NCI-H524 (cell line): ENCODE data around the gene GAB4.
"Not testable (repeated sequence)": the region's sequence is repeated elsewhere in the genome, so short reads cannot be mapped to it uniquely, and the experiment has no call there.

Experiments used
- DNase-seq, 2 experiments: peaks; one replicate each; lab custom pipeline; 2025; lab: John Stamatoyannopoulos, UW

Gene GAB4

DNA sequence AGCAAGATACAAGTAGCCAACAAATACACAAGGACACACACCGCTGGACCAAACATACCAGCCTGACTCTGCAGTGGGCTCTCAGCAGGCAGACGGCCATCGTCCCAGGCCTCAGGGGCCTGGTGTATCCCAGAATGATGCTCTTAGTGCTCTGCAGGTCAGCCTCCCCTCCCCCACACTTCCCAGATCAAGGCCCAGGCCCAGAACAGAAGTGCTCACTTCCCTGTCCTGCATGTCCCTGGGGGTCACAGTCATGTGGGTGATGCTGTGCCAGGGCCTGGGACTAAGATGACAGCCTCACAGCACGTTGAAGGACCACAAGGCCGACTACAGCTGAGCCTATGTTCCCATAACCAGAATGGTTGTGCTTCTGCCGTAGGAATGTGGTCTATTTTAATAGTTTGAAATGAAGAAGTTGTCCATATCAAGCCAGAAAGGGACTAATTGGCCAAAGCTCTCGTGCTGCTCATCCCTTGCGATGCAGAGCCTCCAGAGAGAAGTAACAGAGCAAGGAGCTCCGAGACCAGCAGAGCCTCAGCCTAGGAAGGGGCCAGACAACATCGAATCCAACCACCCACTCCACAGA, 48.6 kb downstream of the GAB4 start:
- DNase-seq: no peak

DNA sequence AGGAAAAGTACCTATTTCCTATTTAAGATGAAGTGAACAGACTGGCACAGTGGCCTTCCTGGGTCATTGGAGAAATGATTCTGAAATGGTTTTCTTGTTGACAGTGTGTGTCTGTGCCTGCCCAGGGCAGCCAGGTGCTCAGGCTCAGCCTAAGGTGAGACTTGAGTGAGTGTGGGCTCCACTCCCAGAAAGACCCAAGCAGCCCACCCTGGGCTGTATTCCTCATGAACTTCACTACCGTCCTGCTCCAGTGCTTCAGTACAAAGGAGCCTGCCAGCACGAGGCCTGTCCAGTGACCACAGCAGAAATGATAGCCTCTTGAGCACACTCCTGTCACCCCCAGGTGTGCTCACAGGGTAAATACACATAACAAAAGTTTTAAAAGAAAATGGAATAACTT, 49.5 kb downstream of the GAB4 start:
- DNase-seq: no peak

DNA sequence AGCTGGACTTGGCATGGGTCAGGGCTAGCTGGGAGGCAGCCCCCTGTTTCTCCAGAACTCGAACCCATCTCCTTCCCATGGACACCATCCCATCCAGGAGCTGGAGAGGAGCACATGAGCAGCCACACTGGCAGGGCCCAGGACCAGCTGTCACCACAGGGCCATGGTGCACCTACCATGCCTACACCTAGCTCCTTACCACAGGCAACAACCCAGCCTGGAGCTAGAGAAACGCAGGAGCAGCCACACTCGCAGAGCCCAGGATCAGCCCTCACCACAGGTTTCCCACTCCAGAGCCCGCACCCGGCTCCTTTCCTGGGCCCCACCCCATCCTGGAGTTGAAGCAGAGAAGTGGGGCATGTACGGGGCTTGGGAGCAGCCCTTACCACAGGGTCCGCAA, 50.2 kb downstream of the GAB4 start:
- no peak for DNase-seq

DNA sequence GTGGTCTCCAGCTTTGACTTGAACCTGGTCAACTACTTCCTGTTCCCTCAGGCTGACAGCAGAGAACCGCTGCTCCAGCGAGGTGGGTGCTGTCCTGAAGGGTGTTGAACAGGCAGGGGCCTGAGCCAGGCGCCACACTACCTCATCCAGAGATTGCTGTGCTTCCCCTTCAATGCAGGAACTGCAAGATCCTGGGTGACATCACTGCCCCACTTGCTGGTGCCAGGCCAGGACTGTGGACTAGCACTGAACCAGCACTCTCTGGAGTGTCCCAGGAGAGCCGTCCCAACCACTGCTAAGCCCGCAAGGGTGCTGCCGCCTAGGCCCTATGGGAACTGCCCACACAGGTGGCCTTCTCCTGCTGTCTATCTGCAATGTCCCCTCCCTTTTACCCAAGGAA, 51.7 kb downstream of the GAB4 start:
- DNase-seq: no peak

DNA sequence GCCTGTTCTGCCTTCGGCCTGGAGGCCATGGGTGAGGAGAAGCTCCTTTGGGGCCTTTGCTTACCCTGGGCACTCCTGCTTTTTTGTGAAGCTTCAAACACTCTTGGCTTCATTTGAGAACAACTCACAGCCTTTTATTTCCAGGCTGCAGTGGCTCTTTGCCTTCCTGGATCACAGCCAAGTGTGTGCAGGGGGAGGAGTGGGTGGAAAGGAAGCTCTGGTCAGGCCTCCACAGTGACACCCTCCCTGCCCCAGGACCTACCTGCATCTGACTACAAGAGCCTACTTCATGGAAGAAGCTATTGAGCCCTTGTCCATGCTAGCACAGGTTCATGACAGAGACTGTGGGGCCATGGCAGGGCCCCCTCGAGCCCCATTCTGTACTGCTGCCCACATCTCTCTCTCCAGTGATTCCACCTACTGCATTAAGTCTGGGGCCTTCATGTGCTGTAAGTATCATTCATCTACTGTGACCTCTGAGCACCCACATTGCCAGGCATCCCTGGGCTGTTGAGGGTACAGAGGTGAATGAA, 52.3 kb downstream of the GAB4 start:
- no peak for DNase-seq

DNA sequence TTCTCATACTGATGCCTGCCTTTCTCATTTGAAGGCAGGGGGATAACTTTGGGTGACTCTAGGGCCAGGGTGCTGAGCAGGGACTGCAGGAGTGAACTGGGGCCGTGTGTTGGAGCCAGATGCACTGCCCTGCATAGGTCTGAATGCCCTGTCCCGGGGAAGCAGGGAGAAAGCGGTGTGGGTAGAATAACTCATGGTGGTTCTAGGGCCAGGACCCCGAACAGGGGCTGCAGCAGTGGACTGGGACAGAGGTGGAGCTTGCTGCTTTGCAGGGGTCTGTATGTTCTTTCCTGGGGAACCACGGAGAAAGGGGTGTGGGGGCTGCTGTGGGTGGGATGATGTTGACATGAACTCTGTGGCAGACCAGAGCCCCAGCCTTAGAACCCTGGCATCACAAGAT, 52.9 kb downstream of the GAB4 start:
- DNase-seq: no peak

DNA sequence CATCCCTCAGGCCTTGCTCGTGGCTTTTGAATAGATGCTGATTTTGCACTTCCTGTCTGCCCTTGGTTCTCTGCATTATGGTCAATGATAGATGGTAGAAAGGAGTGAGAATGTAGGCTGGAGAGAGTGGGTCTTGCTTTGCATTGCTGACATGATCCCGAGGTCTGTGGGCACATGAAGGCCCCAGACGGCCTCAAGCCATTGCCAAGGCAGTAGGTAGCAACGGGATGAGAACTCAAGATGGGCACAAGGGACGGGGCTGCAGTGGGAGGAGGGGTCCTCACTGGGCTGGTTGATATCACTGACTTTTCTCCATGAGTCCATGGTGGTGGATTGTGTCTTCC, 54.0 kb downstream of the GAB4 start:
- DNase-seq: no peak

DNA sequence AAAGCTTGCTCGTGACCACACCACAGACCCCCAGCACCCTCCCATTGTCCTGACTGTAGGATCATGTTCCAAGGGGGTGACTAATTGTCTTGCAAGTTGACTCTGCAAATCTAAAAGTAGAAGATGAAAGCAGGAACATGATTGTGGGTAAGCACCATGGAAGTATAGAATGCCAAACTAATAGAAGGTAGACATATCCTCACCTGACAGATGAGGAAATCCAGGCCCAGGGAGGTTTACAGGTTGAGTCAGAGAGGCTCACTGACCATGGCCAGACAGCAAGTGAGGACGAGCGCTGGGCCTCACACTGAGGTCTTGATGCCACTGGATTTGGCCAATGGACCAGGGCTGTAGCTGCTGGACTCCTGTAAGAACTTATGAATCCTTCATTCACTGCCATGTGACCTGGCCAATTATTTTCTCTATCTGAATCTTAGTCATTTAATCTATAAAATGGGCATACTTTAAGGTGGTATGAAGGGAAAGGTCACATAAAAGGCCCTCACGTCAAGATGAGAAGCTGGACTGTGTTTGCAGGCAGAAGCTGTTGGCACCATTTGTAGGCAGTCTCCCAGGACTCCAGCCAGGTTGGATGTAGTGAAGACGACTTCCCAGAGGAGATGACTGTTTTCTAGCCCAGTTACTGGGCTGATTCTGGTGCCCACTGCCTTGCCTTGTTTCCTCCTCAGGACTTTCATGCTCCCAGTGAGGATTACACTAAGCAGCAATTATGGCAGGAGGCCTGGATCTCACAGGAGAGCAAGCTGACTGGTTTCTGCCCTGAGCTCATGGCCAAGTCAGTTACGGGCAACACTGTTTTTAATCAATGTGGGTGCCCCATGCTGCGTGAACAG, 54.6 kb downstream of the GAB4 start:
- DNase-seq: no peak

DNA sequence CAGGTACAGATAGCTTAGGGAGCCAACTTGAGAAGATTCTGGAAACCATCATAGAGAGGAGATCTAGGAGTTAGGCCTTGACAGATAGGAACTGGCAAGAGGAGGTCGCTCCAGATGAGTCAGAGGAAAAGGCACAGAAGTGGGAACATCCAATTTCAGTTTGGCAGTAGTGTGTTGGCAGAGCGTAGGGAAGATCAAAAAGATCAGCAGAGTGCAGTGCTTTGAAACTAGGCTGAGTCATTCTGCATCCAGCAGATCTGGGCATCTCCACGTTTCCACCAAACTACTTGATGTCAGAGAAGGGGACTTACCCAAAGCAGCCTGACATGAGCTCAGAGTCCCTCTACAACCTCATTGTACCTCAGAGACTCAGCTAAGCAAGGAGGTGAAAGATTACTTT, 58.5 kb downstream of the GAB4 start:
- no peak for DNase-seq

DNA sequence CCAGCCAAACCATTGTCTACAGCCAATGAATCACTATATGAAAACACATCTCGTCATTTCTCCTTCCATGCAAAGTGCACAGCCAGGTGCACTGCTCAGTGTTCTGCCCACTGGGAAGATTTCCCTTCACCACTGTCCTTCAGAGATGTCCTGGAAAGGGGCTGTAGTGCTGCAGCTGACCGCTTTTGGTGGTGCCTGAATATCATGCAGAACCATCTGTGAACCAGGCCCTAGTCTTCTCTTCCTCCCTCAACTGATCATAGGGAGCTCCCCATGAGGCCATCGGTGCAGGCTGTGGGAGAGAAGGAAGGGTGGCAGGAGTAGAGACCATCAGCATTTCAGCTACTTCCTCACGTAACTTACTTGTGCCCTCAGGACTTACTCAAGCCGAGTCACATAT, 70.2 kb downstream of the GAB4 start:
- DNase-seq: no peak

DNA sequence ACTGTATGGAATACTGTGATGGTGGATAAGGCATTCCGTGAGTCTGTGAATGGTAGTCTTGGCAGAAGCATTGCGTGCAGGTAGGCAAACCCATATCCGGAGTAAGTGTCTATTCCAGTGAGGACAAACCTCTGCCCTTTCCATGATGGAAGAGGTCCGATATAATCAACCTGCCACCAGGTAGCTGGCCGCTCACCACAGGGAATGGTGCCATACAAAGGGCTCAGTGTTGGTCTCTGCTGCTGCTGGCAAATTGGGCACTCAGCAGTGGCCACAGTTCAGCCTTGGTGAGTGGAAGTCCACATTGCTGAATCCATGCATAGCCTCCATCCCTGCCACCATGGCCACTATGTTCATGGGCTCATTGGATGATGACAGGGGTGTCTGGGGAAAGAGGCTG, 70.8 kb downstream of the GAB4 start:
- DNase-seq: not testable (repeated sequence)

DNA sequence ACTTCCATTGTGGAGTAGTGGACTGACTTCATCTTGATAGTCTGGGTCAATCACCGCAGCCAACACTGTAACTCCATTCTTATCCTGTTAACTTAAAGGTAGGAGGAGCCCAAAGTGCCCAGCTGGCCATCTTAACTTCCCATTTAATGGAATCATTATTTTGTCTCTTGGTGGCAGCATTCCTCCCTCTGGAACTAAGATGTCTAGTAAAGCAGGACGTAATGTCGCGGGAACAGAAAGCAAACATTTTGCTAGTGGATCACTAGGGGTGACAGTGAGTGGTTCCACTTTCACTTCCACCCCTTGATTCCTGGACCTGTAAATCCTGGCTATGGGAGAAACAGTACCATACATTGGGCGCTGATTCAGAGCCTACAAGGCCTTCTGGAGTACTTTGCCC, 71.4 kb downstream of the GAB4 start:
- DNase-seq: no peak

DNA sequence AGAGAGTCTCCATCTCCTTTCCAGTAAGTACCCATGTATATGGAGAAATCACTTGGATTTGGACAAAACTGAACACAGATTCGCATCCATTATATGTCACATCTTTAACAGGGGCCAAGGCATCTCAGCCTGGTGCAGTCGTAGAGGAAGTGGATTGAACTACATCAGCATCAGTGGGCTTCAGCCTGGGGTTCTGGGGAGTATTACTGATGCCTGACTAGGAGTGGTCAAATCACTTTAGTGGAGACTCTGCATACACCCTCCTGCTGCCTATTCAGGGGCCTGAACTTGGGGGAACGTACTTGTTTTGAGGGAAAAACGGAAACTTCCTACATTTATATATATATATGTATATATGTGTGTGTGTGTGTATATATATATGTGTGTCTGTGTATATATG, 72.8 kb downstream of the GAB4 start:
- DNase-seq: no peak

DNA sequence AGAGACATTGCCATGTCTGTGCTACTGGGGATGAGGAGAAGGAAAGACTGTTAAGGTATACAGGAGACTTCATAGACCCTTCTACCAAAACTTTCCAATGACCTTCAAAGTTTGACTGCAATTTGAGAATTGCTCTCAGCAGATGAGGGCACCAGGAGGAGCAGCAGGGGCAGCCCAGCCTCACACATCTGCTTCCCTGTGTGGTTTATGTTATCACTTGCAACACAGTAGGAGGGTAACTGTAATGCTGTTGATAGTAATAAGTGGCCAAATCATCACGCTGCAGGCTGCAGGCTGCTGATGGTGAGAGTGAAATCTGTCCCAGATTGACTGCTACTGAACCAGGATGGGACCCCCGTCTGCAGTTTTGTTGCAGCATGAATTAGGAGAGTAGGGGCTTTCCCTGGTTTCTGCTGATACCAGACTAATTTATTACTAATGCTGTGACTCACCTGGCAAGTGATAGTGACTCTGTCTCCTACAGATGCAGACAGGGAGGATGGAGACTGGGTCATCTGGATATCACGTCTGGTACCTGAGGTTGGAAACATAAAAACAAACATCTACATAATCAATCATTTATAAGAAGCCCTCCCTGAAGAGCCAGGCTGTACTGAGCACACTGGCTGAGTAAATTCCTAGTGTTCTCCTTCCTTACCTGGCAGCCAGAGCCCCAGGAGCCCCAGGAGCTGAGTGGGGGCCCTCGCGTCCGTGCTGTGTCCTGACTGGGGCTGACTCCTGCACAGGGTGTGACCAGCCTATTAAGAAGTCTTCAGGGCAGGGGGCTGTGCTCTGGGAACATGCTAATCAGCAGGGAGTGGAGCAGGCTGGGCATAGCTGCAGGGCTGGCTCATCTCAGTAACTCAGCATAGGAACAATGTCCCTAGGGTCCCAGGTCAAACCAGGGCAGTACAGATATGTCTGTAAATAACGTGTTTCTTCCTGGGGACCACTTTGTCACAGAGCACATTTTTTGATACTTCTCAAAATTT, 74.4 kb downstream of the GAB4 start:
- peak; percentile 49 to 80 for DNase-seq

DNA sequence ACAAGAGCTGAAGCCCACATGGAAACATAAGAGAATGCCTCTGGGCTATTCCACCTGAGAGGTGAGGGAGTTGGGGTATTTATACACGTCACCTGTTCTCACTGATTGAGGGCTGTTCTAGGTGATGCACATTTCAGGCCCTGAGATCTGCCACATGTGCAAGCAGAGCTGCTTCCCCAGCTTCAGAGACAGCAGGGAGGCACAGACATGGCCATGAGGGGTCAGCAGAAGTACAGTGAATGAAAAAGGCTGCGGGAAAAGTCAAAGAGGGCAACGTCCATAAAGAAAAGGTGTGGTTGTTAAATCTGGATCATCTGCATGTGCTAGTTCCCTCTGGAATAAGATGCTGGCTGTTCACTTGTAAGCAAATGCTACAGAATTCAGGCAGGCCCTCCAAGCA, 75.4 kb downstream of the GAB4 start:
- DNase-seq: peak in 1 of 2 experiments; percentile 56

DNA sequence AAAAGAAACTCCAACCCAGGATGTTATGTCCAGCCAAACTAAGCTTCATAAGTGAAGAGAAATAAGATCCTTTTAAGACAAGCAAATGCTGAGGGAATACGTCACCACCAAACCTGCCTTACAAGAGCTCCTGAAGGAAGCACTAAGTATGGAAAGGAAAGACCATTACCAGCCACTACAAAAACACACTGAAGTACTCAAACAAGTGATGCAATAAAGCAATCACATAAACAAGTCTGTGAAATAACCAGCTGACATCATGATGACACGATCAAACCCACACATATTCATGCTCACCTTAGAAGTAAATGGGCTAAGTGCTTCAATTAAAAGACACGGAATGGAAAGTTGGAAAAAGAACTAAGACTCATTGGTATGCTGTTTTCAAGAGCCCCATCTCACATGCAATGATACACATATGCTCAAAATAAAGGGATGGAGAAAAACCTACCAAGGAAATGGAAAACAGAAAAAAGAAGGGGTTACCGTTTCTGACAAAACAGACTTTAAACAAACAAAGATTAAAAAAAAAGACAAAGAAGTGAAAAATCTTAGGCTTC, 82.5 kb downstream of the GAB4 start:
- no peak for DNase-seq

DNA sequence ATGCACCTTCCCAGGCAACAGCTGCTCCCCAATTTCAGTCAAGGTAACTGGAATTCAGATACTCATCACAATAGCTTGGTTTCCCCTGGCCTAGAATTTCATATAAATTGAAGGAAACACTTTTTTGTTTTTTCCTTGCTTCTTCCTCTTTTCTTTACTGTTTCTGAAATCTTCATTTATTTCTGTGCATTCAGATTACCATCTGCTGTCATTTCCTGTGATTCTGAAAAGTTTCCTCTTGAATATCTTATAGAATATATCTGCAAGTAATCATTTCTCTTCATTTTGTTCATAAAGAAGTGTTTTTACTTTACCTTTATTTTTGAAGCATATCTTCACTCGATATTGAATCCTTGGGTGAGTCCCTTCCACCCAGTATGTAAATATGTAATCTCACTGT, 85.3 kb downstream of the GAB4 start:
- no peak for DNase-seq

DNA sequence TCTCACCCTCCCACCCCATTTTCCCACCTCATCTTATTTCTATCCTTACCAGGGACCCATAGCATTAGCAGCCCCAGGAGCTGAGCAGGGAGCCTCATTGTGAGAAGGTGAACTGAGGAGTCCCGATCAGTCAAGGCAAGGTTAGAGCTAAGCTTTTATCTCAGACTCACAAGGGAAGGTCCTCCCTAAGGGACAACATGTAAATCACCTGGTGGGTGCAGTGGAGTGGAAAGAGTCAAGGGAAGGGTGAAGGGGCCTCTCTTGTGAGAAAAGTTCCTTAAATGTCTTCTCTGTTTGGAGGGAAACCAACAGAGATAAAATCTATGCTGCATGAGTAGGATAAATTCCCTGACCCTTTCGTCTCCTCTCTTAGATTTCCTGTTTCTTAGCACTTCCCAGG, 85.9 kb downstream of the GAB4 start:
- DNase-seq: no peak

DNA sequence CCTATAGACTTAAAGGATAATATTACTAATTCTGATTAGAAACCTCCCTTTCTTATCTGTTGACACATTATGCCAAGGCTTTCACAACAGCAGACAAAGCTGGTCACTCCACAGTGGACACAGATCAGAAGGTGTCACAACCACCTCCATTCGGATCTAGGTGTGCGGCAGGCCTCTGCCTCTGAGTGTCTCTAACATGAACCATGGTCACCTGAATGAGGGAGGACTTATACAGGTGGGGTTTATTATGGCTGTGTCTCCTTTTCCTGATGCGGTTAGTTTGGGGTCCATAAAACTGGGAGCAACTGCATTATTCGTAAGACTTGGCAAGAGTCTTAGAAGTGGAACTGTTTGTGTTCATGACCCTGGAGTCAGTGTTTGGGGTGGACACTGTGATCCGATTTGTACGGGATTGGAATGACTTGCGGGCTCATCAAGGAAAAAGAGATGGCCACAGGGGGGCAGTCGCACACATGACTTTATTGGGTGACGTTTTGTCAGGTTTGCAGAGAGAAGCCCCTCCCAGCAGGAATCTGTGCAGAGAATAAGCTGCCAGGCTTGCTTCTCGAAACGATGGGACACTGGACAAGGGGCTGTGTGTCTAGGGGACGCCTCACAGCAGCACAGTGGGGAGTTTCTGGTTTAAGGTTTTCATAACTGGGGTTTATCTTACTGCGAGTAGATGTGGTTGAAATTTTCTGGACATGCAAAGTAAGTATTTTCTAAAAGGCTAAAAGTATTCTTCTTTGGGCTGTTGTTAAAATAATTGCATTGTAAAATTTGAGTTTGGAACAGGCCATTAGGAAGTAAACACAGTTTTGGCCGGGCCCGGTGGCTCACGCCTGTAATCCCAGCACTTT, 90.6 kb downstream of the GAB4 start:
- peak; percentile 50 to 85 for DNase-seq

DNA sequence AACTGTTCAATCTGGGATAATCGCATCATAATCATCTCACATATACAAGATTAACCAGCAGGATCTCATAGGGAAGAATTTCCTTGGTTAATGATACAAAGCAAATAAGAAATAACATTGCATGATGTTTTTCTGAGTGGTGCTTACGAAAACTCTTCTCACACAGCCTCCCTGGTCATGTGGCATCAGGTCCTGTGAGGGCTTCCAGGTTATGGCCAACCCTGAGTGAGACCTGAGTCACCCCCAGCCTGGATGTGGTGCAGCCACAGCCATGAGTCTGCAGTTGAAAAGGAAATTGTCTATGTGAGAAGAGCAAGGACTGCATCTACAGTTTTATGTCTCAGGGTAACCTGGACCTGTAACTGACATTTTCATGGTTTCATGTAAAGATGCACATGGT, 92.3 kb downstream of the GAB4 start:
- DNase-seq: no peak

DNA sequence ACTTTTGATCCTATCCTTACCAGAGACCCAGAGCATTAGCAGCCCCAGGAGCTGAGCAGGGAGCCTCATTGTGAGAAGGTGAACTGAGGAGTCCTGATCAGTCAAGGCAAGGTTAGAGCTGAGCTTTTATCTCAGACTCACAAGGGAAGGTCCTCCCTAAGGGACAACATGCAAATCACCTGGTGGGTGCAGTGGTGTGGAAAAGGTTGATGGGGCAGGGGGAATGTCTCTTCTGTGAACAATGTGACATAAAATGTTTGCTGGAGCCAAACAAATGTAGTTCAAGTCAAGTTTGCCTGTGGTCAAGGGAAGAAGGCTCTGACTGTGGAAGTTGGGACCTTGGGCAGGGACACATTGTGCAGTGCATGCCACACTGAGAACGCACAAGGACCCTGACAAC, 93.1 kb downstream of the GAB4 start:
- DNase-seq: not testable (repeated sequence)
